Tibial nerve (tissue), 4 donors: ENCODE results near the gene CROCC2. TPM values are rescaled to one million over a fixed set of nuclear protein-coding genes. Genes with fewer than 3 reads are reported as not detected.
A peak's percentile ranks its signal among the peaks of the same experiment; 100 is the strongest.

Source experiments
- DNase-seq, 2 donors: peaks; one replicate each; pipeline ENCODE4 v3.0.0-alpha.2; 2019; ENCODE audit warnings: low spot score in 2 of 2
- H3K27ac ChIP-seq, 4 donors: fragments of 200-600 bp; sonication (generic) in 3 of 4; one replicate each; pipeline ENCODE4 v1.5.1; 2017 to 2019; ENCODE audit warnings: mild to moderate bottlenecking in 1 of 4
- H3K27me3 ChIP-seq, 2 donors: fragments of 200-600 bp; sonication (generic) in 1 of 2; one replicate each; pipeline versions ENCODE4 v1.5.1 to v1.6.0; 2017 to 2019
- H3K36me3 ChIP-seq, 3 donors: fragments of 200-600 bp; sonication (generic); one replicate each; pipeline ENCODE4 v1.5.1; 2018 to 2019
- H3K4me1 ChIP-seq, 4 donors: fragments of 200-600 bp; sonication (generic) in 3 of 4; one replicate each; pipeline ENCODE4 v1.5.1; 2017 to 2019
- H3K4me3 ChIP-seq, 4 donors: fragments of 200-600 bp; sonication (generic) in 3 of 4; one replicate each; pipeline ENCODE4 v1.5.1; 2017 to 2019; ENCODE audit warnings: mild to moderate bottlenecking in 1 of 4, moderate library complexity in 1 of 4
- H3K9me3 ChIP-seq, 4 donors: fragments of 200-600 bp; sonication (generic) in 3 of 4; one replicate each; pipeline ENCODE4 v1.5.1; 2017 to 2019
- EP300 ChIP-seq, 2 donors: sonication (generic); formaldehyde crosslinking; IDR thresholded peaks; one replicate each; pipeline ENCODE4 v1.6.1; 2017; ENCODE audit warnings: antibody characterized with exemption in 2 of 2, mild to moderate bottlenecking in 1 of 2
- POLR2A ChIP-seq, 2 donors: fragments of 450-650 bp; IDR thresholded peaks; one replicate each; pipeline ENCODE4 v1.6.1; 2017; ENCODE audit warnings: antibody characterized with exemption in 2 of 2, mild to moderate bottlenecking in 2 of 2, moderate library complexity in 2 of 2
- WGBS, 2 donors: methylation state at CpG; one replicate each; pipeline ENCODE4 v1.1.5; 2018; 5-methylcytosine and 5-hydroxymethylcytosine counted together
- total RNA-seq, 4 donors: library from RNA; depleted of rRNA; stranded (reverse); fragments of >200 nt; gene quantifications; one replicate each; pipeline ENCODE4 v1.1.0, GENCODE V29; 2016
- TF ChIP-seq, protein P1 (sequence below), 5 experiments: fragments of 200-600 bp in 3 of 5; fragments of 450-650 bp in 2 of 5; sonication (generic) in 3 of 5; IDR thresholded peaks; one replicate each; pipeline ENCODE4 v1.5.1; 2016 to 2019; ENCODE audit warnings: antibody characterized with exemption in 5 of 5, mild to moderate bottlenecking in 3 of 5, moderate library complexity in 2 of 5

The CROCC2 gene
- total RNA-seq, 4 donors from 2014 or later, result 0.44 to 1.2 TPM; not detected in 2

DNA sequence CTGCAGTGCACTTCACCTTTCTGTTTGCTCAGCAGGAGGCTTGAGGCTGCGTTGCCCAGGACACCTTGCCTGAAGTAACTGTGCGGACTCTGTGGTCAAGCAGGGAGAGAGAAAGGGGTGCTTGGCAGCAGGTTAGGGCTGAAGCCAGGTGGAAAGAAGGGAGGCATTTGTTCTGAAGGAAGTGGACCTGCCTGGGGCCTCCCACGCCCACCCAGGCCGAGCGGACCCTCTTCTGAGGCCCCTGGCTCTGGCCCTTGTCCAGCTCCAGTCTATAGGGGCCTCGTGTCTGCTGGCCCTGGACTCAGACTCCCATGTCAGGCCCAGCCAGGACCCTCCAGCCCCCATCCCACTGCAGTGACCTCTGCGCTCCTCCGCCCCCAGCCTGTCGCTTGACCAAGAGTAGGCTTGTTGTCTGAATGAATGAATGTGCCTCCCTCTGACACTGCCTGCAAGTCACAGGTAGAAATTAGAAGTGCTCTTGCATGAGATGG, 94.7 kb downstream of the CROCC2 start:
- H3K27me3 ChIP-seq, result no peaks in the 10 kb centered on the region
- peak overlapping the region in 1 of 4 donors; percentile 7 for H3K27ac ChIP-seq
- peaks cover 0 to 30% (median 12%) of the 10 kb centered on the region in 4 donors for H3K9me3 ChIP-seq
- WGBS, 2 donors, result 70 to 85% methylated on average over 8 to 9 of the region's 9 CpGs
- H3K4me1 ChIP-seq, result peaks cover 0 to 51% (median 19%) of the 10 kb centered on the region in 4 donors
- TF ChIP-seq POLR2A (IDR thresholded peaks at IDR 0.05) (no peak), EP300 (IDR thresholded peaks at IDR 0.05) (no peak)
- TF ChIP-seq, protein P1, sequence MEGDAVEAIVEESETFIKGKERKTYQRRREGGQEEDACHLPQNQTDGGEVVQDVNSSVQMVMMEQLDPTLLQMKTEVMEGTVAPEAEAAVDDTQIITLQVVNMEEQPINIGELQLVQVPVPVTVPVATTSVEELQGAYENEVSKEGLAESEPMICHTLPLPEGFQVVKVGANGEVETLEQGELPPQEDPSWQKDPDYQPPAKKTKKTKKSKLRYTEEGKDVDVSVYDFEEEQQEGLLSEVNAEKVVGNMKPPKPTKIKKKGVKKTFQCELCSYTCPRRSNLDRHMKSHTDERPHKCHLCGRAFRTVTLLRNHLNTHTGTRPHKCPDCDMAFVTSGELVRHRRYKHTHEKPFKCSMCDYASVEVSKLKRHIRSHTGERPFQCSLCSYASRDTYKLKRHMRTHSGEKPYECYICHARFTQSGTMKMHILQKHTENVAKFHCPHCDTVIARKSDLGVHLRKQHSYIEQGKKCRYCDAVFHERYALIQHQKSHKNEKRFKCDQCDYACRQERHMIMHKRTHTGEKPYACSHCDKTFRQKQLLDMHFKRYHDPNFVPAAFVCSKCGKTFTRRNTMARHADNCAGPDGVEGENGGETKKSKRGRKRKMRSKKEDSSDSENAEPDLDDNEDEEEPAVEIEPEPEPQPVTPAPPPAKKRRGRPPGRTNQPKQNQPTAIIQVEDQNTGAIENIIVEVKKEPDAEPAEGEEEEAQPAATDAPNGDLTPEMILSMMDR (IDR thresholded peaks at IDR 0.05), result no peak
- peaks cover 0 to 60% (median 0%) of the 10 kb centered on the region in 3 donors for H3K36me3 ChIP-seq
- H3K4me3 ChIP-seq, result peak overlapping the region in 1 of 4 donors; percentile 76
- peak; percentile 3 to 5 for DNase-seq

DNA sequence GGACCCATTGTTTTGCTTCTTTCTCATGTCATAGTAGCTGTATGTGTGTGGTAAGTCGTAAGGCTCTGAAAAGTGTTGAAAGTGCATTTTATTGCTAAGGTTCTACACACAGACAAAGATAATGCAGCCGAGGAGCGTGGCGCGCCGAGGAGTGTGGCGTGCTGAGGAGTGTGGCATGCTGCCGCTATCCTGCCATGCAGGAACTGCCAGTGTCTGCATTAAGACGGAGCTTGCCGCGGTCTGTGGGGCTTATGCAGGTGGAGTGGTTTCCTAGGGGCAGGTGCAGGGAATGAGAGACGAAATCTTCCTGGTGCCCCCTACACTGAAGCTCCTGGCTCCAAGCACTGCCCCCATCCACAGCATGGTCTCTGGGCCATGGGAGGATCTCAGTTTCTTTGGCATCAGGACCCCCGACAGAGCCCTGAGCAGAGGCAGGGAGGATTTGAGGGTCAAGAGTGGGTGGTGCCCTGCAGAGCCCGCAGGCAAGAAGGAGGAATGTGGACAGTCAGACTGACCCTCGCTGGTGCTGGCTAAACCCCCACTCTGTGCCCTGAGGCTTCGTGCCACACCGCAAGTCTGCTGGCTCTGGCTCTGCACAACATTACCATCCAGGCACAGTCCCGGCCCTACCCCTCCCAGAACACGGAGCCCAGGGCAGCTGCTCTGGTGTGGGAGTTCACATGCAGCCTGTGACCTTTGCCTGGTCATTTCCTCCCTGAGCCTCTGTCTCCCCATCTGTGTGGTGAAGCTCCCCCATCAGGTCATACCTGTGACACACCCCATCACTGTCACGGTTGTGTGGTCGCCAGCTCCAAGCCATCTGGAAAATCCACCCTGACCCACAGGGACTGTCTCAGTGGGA, 95.5 kb downstream of the CROCC2 start:
- no peaks in the 10 kb centered on the region for H3K27me3 ChIP-seq

DNA sequence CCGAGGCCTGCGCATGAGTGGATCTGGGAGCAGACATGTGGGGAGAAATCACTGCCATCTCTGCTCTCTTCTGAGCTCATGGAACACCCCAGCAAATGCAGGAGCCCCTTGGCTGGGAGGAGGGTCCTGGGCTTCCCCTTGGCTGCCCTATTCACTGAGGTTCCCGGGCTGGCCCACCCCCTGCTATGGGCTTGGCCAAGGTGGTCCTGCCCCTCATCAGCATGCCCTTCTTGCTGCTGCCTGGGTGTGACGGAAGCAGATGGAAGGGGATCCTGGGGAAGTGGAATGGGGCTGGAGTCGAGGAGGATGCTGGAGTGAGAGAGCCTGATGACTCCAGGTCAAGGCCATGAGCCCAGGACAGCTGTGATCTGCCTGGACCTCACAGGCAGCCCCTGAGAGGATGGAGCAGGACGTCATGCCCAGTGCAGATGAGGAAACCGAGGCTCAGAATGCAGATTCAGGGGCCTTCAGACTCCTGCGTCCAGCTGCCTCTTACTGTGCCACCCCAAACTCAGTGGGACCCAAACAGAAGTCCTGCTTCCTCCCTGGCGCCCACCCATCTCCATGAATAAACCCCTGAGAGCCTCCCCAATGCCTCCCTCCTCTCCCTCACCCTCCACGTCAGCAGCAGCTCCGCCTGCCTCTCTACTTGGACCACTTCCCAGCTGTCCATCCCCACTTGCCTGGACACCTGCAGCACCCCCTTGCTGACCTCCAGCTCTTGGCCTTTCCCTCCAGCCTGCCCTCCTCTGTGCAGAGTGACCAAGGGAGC, 96.3 kb downstream of the CROCC2 start:
- peak overlapping the region in 1 of 4 donors; percentile 15 for H3K27ac ChIP-seq
- peaks cover 0 to 34% (median 12%) of the 10 kb centered on the region in 4 donors for H3K9me3 ChIP-seq
- H3K36me3 ChIP-seq, result peaks cover 0 to 67% (median 0%) of the 10 kb centered on the region in 3 donors
- 74 to 82% methylated on average over 9 to 11 of the region's 11 CpGs for WGBS, 2 donors
- H3K4me3 ChIP-seq, result peak overlapping the region in 1 of 4 donors; percentile 76
- H3K27me3 ChIP-seq, result no peaks in the 10 kb centered on the region
- peak; percentile 3 to 10 for DNase-seq
- peaks cover 0 to 35% (median 6%) of the 10 kb centered on the region in 4 donors for H3K4me1 ChIP-seq
- TF ChIP-seq, protein P1 (IDR thresholded peaks at IDR 0.05), result no peak
- TF ChIP-seq POLR2A (IDR thresholded peaks at IDR 0.05) (no peak), EP300 (IDR thresholded peaks at IDR 0.05) (no peak)

More for the DNA sequence above, 95.5 kb downstream of the CROCC2 start:
- 72 to 82% methylated on average over 19 of the region's 21 CpGs for WGBS, 2 donors
- peak overlapping the region in 1 of 4 donors; percentile 76 for H3K4me3 ChIP-seq
- peak overlapping the region in 1 of 4 donors; percentile 15 for H3K27ac ChIP-seq
- peaks cover 0 to 34% (median 12%) of the 10 kb centered on the region in 4 donors for H3K9me3 ChIP-seq
- peaks cover 0 to 67% (median 0%) of the 10 kb centered on the region in 3 donors for H3K36me3 ChIP-seq
- TF ChIP-seq, protein P1 (IDR thresholded peaks at IDR 0.05), result no peak
- no peak for TF ChIP-seq EP300 (IDR thresholded peaks at IDR 0.05)
- no peak for TF ChIP-seq POLR2A (IDR thresholded peaks at IDR 0.05)
- H3K4me1 ChIP-seq, result peaks cover 0 to 43% (median 12%) of the 10 kb centered on the region in 4 donors
- peak; percentile 3 to 11 for DNase-seq

DNA sequence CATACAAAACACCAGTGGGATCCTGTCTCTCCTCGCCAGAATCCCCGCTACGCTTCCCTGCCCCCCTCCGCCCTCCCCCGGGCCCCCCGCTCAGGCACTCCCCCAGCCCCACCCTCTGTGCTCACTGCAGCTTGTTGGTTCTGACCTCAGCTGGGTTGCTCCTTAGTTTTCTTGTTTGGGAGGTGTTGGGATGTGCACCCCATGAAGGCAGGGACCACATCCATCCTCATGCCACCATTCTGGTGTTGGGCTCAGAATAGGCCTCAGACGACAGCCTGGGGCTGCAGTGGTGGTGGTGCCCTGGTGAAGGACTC, 96.9 kb downstream of the CROCC2 start:
- DNase-seq, result no peak

More for the DNA sequence above, 96.9 kb downstream of the CROCC2 start:
- peaks cover 0 to 67% (median 0%) of the 10 kb centered on the region in 3 donors for H3K36me3 ChIP-seq
- 92 to 94% methylated on average over 7 of the region's 7 CpGs for WGBS, 2 donors
- no peak overlapping the region for H3K27ac ChIP-seq
- H3K27me3 ChIP-seq, result no peaks in the 10 kb centered on the region
- TF ChIP-seq, protein P1 (IDR thresholded peaks at IDR 0.05), result no peak
- no peak for TF ChIP-seq POLR2A (IDR thresholded peaks at IDR 0.05)
- TF ChIP-seq EP300 (IDR thresholded peaks at IDR 0.05), result no peak
- peaks cover 0 to 30% (median 3%) of the 10 kb centered on the region in 4 donors for H3K4me1 ChIP-seq
- H3K4me3 ChIP-seq, result no peak overlapping the region
- H3K9me3 ChIP-seq, result peaks cover 0 to 34% (median 12%) of the 10 kb centered on the region in 4 donors
